Measurements from ENCODE around the gene PTPRK.

Gene PTPRK

DNA sequence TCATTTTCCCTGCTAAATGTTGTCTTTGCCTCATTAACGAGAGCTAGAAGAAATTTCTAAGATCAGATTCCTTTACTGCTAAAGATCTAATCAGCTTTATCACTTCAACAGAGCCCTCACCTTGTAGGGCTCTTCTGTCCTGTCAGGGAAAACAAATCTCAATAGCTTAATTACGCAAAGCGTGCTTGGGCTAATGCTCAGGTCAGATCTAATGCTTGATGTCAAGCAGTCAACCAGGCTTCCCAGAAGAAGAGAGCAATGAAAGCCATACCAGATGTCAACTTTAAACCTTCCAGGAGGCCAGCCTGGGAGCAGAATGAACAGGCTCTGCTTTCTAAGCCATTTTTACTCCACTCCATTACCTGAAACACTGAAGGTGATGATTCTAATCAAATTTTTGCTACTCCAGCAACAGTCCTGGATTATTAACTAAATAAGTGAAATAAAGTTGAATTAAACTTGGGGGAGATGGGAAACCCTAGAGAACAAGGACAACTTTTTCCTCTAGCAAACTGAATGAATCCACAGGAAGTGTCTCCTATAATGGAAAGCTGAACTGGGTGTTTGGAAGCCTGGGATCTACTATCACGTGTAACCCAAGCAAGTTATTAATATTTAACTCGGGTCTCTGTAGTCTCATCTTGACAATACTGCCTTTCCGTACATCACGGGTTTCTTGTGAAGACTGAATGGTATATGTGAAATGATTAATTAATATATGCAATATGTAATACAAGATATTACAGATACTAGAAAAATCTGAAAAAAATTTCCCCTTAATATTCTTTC, 273.7 kb downstream of the PTPRK start:
- no peaks in the 10 kb centered on the region for H4K20me1 ChIP-seq (ENCODE audit: insufficient read depth, low read length)
- peaks cover 13% of the 10 kb centered on the region for H3K4me1 ChIP-seq (ENCODE audit: low read length)
- no peaks in the 10 kb centered on the region for H3K36me3 ChIP-seq (replicated peaks; ENCODE audit: low read depth, low read length)
- H3K27me3 ChIP-seq (ENCODE audit: low read depth, low read length), result no peaks in the 10 kb centered on the region
- no peak overlapping the region for H3K27ac ChIP-seq (ENCODE audit: low read length)
- H2AFZ ChIP-seq (ENCODE audit: low read depth, low read length), result no peak overlapping the region
- TF ChIP-seq EZH2phosphoT487 (IDR thresholded peaks at IDR 0.05; ENCODE audit: low read depth) (no peak), CTCF (IDR thresholded peaks at IDR 0.05; ENCODE audit: low read depth, low read length) (no peak)
- no peaks in the 10 kb centered on the region for H3K9me3 ChIP-seq (ENCODE audit: insufficient read depth, low read length)
- no peak overlapping the region for H3K4me2 ChIP-seq (ENCODE audit: low read length)
- H3K79me2 ChIP-seq (ENCODE audit: low read length), result no peaks in the 10 kb centered on the region
- H3K4me3 ChIP-seq (ENCODE audit: low read length), result no peak overlapping the region
- H3K9ac ChIP-seq (ENCODE audit: low read length), result no peak overlapping the region

GRCh38 chr6:128244751-128245405, 275.5 kb downstream of the PTPRK start:
- no peaks in the 10 kb centered on the region for H3K27me3 ChIP-seq (ENCODE audit: low read depth, low read length)
- peaks cover 19% of the 10 kb centered on the region for H3K4me1 ChIP-seq (ENCODE audit: low read length)
- no peaks in the 10 kb centered on the region for H4K20me1 ChIP-seq (ENCODE audit: insufficient read depth, low read length)
- no peaks in the 10 kb centered on the region for H3K36me3 ChIP-seq (replicated peaks; ENCODE audit: low read depth, low read length)
- no peak overlapping the region for H3K4me2 ChIP-seq (ENCODE audit: low read length)
- no peaks in the 10 kb centered on the region for H3K9me3 ChIP-seq (ENCODE audit: insufficient read depth, low read length)
- TF ChIP-seq EZH2phosphoT487 (IDR thresholded peaks at IDR 0.05; ENCODE audit: low read depth), result no peak
- TF ChIP-seq CTCF (IDR thresholded peaks at IDR 0.05; ENCODE audit: low read depth, low read length), result no peak
- no peak overlapping the region for H2AFZ ChIP-seq (ENCODE audit: low read depth, low read length)
- no peaks in the 10 kb centered on the region for H3K79me2 ChIP-seq (ENCODE audit: low read length)
- no peak overlapping the region for H3K4me3 ChIP-seq (ENCODE audit: low read length)
- H3K27ac ChIP-seq (ENCODE audit: low read length), result no peak overlapping the region
- H3K9ac ChIP-seq (ENCODE audit: low read length), result no peak overlapping the region

DNA sequence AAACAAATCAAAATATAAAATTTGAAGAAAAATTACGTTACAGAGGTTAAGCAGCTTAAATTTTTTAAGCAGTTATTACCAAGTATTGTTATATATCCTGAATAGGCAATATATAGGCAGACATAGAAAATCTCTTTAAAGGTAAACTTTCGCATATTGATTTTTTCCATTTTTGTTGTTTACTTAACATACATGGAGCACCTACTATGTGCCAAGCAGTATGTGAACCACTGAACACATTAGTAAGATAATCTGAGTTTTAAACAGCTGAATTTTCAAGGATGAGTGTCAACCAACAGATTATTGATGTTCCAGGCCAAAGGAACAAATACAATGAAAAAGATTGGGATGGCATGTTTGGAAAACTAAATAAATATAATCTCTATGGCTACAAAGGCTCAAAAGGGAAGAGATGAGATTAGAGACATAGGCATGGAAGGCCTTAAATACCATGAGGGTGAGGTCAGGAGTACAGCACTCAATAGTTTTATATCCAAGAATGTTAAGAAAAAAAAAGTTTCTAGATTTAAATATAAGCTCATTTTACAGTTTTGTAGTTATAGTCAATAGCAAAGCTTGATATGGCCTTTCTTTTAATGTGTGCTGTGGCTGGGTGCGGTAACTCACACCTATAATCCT, 277.5 kb downstream of the PTPRK start:
- Histone ChIP-seq H3K9me3 (ENCODE audit: insufficient read depth, low read length) (no peaks in the 10 kb centered on the region), H3K79me2 (ENCODE audit: low read length) (no peaks in the 10 kb centered on the region), H3K27ac (ENCODE audit: low read length) (no peak overlapping the region), H4K20me1 (ENCODE audit: insufficient read depth, low read length) (no peaks in the 10 kb centered on the region), H3K4me1 (ENCODE audit: low read length) (peaks cover 19% of the 10 kb centered on the region), H2AFZ (ENCODE audit: low read depth, low read length) (no peak overlapping the region), H3K4me2 (ENCODE audit: low read length) (no peak overlapping the region), H3K9ac (ENCODE audit: low read length) (no peak overlapping the region), H3K36me3 (replicated peaks; ENCODE audit: low read depth, low read length) (no peaks in the 10 kb centered on the region), H3K4me3 (ENCODE audit: low read length) (no peak overlapping the region), H3K27me3 (ENCODE audit: low read depth, low read length) (no peaks in the 10 kb centered on the region)
- no peak for TF ChIP-seq EZH2phosphoT487 (IDR thresholded peaks at IDR 0.05; ENCODE audit: low read depth)
- TF ChIP-seq CTCF (IDR thresholded peaks at IDR 0.05; ENCODE audit: low read depth, low read length), result no peak

- Histone ChIP-seq H3K4me2 (ENCODE audit: low read length) (peak overlapping the region; percentile 48), H3K27me3 (ENCODE audit: low read depth, low read length) (no peaks in the 10 kb centered on the region), H3K27ac (ENCODE audit: low read length) (no peak overlapping the region), H3K9ac (ENCODE audit: low read length) (no peak overlapping the region), H3K4me1 (ENCODE audit: low read length) (peaks cover 19% of the 10 kb centered on the region), H3K79me2 (ENCODE audit: low read length) (no peaks in the 10 kb centered on the region), H3K9me3 (ENCODE audit: insufficient read depth, low read length) (no peaks in the 10 kb centered on the region), H3K4me3 (ENCODE audit: low read length) (no peak overlapping the region), H3K36me3 (replicated peaks; ENCODE audit: low read depth, low read length) (no peaks in the 10 kb centered on the region), H2AFZ (ENCODE audit: low read depth, low read length) (peak overlapping the region; percentile 42; the same call in 1 of the 2 replicates), H4K20me1 (ENCODE audit: insufficient read depth, low read length) (no peaks in the 10 kb centered on the region)
- TF ChIP-seq CTCF (IDR thresholded peaks at IDR 0.05; ENCODE audit: low read depth, low read length) (no peak), EZH2phosphoT487 (IDR thresholded peaks at IDR 0.05; ENCODE audit: low read depth) (no peak)
These were observed 279.2 kb downstream of the PTPRK start for GRCh38 chr6:128241216-128241615.

Data from OCI-LY3 (cell line).